HepG2 (cell line): ENCODE measurements around the gene LRRC15. TPM values are rescaled to one million over a fixed set of nuclear protein-coding genes. Genes with fewer than 3 reads are reported as not detected.

Experiments used
- AGO1 ChIP-seq: fragments of 200-400 bp; formaldehyde crosslinking; IDR thresholded peaks from 2 replicates; pipeline ENCODE4 v1.6.1; 2017; ENCODE audit warnings: mild to moderate bottlenecking, low read depth, low read length, moderate library complexity; ENCODE audit not compliant: poor library complexity, severe bottlenecking
- ELF4 ChIP-seq: sonication (generic); formaldehyde crosslinking; IDR thresholded peaks from 2 replicates; pipeline ENCODE4 v1.5.0; 2020; ENCODE audit warnings: missing genetic modification reagents, mild to moderate bottlenecking, moderate library complexity, borderline replicate concordance
- HMGA1 ChIP-seq: sonication (generic); formaldehyde crosslinking; conservative IDR thresholded peaks from 2 replicates; pipeline ENCODE4 v1.4.0; 2020; ENCODE audit warnings: missing genetic modification reagents
- IRF1 ChIP-seq: sonication (generic); formaldehyde crosslinking; IDR thresholded peaks from 2 replicates; pipeline ENCODE4 v1.4.0; 2020; ENCODE audit warnings: low read depth, mild to moderate bottlenecking, missing genetic modification reagents
- MED13 ChIP-seq: sonication (generic); formaldehyde crosslinking; IDR thresholded peaks from 2 replicates; pipeline ENCODE4 v1.5.0; 2020; ENCODE audit warnings: missing genetic modification reagents
- PHF21A ChIP-seq: sonication (generic); formaldehyde crosslinking; IDR thresholded peaks from 2 replicates; pipeline ENCODE4 v1.5.0; 2020; ENCODE audit warnings: mild to moderate bottlenecking, missing genetic modification reagents
- REPIN1 ChIP-seq: sonication (generic); formaldehyde crosslinking; IDR thresholded peaks from 2 replicates; pipeline ENCODE4 v1.8.0; 2022; ENCODE audit warnings: missing genetic modification reagents, low read depth, mild to moderate bottlenecking, borderline replicate concordance
- ZFP36 ChIP-seq: fragments of 150-350 bp; IDR thresholded peaks from 2 replicates; pipeline ENCODE4 v1.6.1; 2018; ENCODE audit warnings: borderline replicate concordance, low read length, low read depth; ENCODE audit not compliant: partially characterized antibody
- ZNF430 ChIP-seq: sonication (generic); formaldehyde crosslinking; IDR thresholded peaks from 2 replicates; pipeline ENCODE4 v1.9.0; 2021; ENCODE audit warnings: mild to moderate bottlenecking, missing genetic modification reagents
- ZNF570 ChIP-seq: sonication (generic); formaldehyde crosslinking; IDR thresholded peaks from 2 replicates; pipeline ENCODE4 v1.4.0; 2020; ENCODE audit warnings: mild to moderate bottlenecking, missing genetic modification reagents, borderline replicate concordance
- ZNF891 ChIP-seq: sonication (generic); formaldehyde crosslinking; IDR thresholded peaks from 2 replicates; pipeline ENCODE4 v1.5.0; 2020; ENCODE audit warnings: mild to moderate bottlenecking, missing genetic modification reagents
- polyA plus RNA-seq, 8 experiments: library from polyadenylated mRNA; depleted of rRNA in 3 of 8; stranded (reverse) in 7 of 8; unstranded in 1 of 8; fragments of >200 nt; fragmentation: Illumina TruSeq in 4 of 8; extraction: Trizol in 4 of 8; gene quantifications; 2 replicates each; pipeline versions ENCODE4 v1.2.1 to v1.2.3, GENCODE V29; 2011 to 2016; ENCODE audit warnings: low read depth in 4 of 8, missing spikeins in 1 of 8, mixed read lengths in 1 of 8; ENCODE audit not compliant: insufficient read depth in 1 of 8
- total RNA-seq, 5 experiments: library from RNA; depleted of rRNA; stranded (reverse); fragments of >200 nt; fragmentation: Illumina TruSeq; extraction: Trizol; gene quantifications; 2 replicates each; pipeline ENCODE4 v1.2.3, GENCODE V29; 2016; ENCODE audit warnings: low read depth in 1 of 5
- TF ChIP-seq, protein P1 (sequence below): sonication (generic); formaldehyde crosslinking; IDR thresholded peaks from 2 replicates; pipeline ENCODE4 v1.4.0; 2020; ENCODE audit warnings: missing genetic modification reagents, mild to moderate bottlenecking, borderline replicate concordance
- TF ChIP-seq, protein P2 (sequence below): sonication (generic); formaldehyde crosslinking; IDR thresholded peaks from 2 replicates; pipeline ENCODE4 v1.4.0; 2020; ENCODE audit warnings: missing genetic modification reagents, mild to moderate bottlenecking, borderline replicate concordance
- TF ChIP-seq, protein P3 (sequence below): sonication (generic); formaldehyde crosslinking; IDR thresholded peaks from 2 replicates; pipeline ENCODE4 v1.5.1; 2020; ENCODE audit warnings: mild to moderate bottlenecking, missing genetic modification reagents, borderline replicate concordance

The LRRC15 gene
- total and polyA plus RNA-seq, 2 of the 13 experiments (the other 11 are each of a cell fraction or from before 2014, with no cell fraction given), result not detected

DNA sequence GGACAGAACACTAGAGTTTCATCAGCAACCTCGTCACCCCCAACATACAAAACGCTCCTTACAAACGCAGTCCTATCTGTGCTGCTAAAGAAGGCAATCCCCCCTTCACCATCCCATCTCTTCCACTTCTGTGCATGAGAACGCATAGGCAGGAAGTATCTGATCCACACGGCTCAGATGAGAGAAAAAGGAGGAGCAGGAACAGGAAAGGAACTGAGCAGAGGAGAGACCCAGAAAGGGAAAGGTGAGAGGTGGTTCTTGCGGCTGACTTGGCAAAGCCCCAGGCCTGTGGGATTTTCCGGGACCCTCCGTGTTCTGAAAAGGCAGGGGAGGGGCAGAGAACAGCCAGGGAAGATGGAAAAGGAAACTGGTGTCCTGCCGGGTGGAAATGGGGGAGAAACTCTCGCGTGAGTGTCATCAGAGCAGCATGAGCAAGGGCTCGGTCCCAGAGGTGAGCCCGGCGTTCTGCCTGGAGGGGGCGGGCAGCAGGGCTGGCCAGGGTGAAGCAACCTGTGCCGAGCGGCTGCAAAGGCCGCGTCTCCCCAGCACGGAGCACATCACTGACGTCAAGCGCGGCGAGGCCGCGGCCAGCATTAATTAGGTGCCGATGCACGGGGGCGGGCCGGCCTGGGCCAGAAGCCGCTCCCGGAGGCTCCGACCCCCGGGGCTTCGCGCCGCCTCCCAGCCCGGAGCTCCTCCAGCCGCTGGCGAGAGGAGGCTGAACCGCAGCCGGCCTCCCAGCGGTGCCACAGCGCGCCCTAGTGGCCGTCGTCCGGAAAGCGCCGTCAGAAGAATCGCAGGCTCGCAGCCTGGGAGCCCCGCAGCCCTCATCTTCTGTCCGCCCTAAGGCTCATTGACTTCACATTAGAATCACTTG lies 54.2 kb downstream of the LRRC15 start (continued):
- TF ChIP-seq, protein P1, sequence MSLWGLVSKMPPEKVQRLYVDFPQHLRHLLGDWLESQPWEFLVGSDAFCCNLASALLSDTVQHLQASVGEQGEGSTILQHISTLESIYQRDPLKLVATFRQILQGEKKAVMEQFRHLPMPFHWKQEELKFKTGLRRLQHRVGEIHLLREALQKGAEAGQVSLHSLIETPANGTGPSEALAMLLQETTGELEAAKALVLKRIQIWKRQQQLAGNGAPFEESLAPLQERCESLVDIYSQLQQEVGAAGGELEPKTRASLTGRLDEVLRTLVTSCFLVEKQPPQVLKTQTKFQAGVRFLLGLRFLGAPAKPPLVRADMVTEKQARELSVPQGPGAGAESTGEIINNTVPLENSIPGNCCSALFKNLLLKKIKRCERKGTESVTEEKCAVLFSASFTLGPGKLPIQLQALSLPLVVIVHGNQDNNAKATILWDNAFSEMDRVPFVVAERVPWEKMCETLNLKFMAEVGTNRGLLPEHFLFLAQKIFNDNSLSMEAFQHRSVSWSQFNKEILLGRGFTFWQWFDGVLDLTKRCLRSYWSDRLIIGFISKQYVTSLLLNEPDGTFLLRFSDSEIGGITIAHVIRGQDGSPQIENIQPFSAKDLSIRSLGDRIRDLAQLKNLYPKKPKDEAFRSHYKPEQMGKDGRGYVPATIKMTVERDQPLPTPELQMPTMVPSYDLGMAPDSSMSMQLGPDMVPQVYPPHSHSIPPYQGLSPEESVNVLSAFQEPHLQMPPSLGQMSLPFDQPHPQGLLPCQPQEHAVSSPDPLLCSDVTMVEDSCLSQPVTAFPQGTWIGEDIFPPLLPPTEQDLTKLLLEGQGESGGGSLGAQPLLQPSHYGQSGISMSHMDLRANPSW (CRISPR knock-in tag), result 0 out of 2 replicates have a peak, but pooled peaks have one; percentile 54
- TF ChIP-seq HMGA1 (no peak), ZNF570 (CRISPR knock-in tag) (no peak), IRF1 (CRISPR knock-in tag) (no peak), ZNF430 (CRISPR knock-in tag) (no peak), ELF4 (CRISPR knock-in tag) (no peak), AGO1 (no peak), ZFP36 (peak; percentile 37), PHF21A (CRISPR knock-in tag) (peak; percentile 28; the same call in 1 of the 2 replicates), REPIN1 (CRISPR knock-in tag) (peak; percentile 55; the same call in 1 of the 2 replicates), ZNF891 (CRISPR knock-in tag) (peak; percentile 89), MED13 (no peak)
- TF ChIP-seq, protein P2, sequence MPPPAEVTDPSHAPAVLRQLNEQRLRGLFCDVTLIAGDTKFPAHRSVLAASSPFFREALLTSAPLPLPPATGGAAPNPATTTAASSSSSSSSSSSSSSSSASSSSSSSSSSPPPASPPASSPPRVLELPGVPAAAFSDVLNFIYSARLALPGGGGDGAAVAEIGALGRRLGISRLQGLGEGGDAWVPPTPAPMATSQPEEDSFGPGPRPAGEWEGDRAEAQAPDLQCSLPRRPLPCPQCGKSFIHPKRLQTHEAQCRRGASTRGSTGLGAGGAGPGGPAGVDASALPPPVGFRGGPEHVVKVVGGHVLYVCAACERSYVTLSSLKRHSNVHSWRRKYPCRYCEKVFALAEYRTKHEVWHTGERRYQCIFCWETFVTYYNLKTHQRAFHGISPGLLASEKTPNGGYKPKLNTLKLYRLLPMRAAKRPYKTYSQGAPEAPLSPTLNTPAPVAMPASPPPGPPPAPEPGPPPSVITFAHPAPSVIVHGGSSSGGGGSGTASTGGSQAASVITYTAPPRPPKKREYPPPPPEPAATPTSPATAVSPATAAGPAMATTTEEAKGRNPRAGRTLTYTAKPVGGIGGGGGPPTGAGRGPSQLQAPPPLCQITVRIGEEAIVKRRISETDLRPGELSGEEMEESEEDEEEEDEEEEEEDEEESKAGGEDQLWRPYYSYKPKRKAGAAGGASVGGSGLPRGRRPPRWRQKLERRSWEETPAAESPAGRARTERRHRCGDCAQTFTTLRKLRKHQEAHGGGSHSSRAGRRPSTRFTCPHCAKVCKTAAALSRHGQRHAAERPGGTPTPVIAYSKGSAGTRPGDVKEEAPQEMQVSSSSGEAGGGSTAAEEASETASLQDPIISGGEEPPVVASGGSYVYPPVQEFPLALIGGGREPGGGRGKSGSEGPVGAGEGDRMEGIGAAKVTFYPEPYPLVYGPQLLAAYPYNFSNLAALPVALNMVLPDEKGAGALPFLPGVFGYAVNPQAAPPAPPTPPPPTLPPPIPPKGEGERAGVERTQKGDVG (CRISPR knock-in tag), result 0 out of 2 replicates have a peak, but pooled peaks have one; percentile 34
- TF ChIP-seq, protein P3, sequence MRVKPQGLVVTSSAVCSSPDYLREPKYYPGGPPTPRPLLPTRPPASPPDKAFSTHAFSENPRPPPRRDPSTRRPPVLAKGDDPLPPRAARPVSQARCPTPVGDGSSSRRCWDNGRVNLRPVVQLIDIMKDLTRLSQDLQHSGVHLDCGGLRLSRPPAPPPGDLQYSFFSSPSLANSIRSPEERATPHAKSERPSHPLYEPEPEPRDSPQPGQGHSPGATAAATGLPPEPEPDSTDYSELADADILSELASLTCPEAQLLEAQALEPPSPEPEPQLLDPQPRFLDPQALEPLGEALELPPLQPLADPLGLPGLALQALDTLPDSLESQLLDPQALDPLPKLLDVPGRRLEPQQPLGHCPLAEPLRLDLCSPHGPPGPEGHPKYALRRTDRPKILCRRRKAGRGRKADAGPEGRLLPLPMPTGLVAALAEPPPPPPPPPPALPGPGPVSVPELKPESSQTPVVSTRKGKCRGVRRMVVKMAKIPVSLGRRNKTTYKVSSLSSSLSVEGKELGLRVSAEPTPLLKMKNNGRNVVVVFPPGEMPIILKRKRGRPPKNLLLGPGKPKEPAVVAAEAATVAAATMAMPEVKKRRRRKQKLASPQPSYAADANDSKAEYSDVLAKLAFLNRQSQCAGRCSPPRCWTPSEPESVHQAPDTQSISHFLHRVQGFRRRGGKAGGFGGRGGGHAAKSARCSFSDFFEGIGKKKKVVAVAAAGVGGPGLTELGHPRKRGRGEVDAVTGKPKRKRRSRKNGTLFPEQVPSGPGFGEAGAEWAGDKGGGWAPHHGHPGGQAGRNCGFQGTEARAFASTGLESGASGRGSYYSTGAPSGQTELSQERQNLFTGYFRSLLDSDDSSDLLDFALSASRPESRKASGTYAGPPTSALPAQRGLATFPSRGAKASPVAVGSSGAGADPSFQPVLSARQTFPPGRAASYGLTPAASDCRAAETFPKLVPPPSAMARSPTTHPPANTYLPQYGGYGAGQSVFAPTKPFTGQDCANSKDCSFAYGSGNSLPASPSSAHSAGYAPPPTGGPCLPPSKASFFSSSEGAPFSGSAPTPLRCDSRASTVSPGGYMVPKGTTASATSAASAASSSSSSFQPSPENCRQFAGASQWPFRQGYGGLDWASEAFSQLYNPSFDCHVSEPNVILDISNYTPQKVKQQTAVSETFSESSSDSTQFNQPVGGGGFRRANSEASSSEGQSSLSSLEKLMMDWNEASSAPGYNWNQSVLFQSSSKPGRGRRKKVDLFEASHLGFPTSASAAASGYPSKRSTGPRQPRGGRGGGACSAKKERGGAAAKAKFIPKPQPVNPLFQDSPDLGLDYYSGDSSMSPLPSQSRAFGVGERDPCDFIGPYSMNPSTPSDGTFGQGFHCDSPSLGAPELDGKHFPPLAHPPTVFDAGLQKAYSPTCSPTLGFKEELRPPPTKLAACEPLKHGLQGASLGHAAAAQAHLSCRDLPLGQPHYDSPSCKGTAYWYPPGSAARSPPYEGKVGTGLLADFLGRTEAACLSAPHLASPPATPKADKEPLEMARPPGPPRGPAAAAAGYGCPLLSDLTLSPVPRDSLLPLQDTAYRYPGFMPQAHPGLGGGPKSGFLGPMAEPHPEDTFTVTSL (CRISPR knock-in tag), result no peak
